GOT3 (cell line): ENCODE data around the gene FKBP2.
"Not testable (repeated sequence)": the region's sequence is repeated elsewhere in the genome, so short reads cannot be mapped to it uniquely, and the experiment has no call there.

ENCODE experiments used
- DNase-seq: peaks from one replicate; lab custom pipeline; 2025; ENCODE audit warnings: mixed read lengths; lab: John Stamatoyannopoulos, UW

FKBP2 gene

GRCh38 chr11:64233913-64234586, 6.8 kb upstream of the FKBP2 start, which contains the start of gene VEGFB:
VEGFB (plus strand) TSS chr11:64234584; CDS start chr11:64234834, 250 bp downstream.
- no peak for DNase-seq

- DNase-seq: no peak
These were observed 6.1 kb upstream of the FKBP2 start for GRCh38 chr11:64234647-64235379.

GRCh38 chr11:64235437-64236161, 5.3 kb upstream of the FKBP2 start:
- no peak for DNase-seq

- no peak for DNase-seq
These were observed 3.4 kb upstream of the FKBP2 start for GRCh38 chr11:64237484-64237951.

- no peak for DNase-seq
These were observed 2.8 kb upstream of the FKBP2 start for GRCh38 chr11:64238076-64238475.

- no peak for DNase-seq
These were observed 1.9 kb upstream of the FKBP2 start for GRCh38 chr11:64238999-64239398.

- DNase-seq: no peak
These were observed 1.0 kb upstream of the FKBP2 start for GRCh38 chr11:64239662-64240434.

GRCh38 chr11:64241241-64241490, 271 bp downstream of the FKBP2 start:
- peak; percentile 99 for DNase-seq

GRCh38 chr11:64241491-64242374, 838 bp downstream of the FKBP2 start:
- no peak for DNase-seq

GRCh38 chr11:64243236-64243854, 2.5 kb downstream of the FKBP2 start:
- no peak for DNase-seq

GRCh38 chr11:64244107-64244506, 3.2 kb downstream of the FKBP2 start:
- DNase-seq: no peak

GRCh38 chr11:64244966-64245365, 4.1 kb downstream of the FKBP2 start:
- DNase-seq: no peak

- no peak for DNase-seq
These were observed 4.5 kb downstream of the FKBP2 start for GRCh38 chr11:64245401-64245796.

- DNase-seq: no peak
These were observed 5.1 kb downstream of the FKBP2 start for GRCh38 chr11:64245797-64246620.

- not testable (repeated sequence) for DNase-seq
These were observed 5.7 kb downstream of the FKBP2 start for GRCh38 chr11:64246621-64246870.

- DNase-seq: peak; percentile 57
These were observed 6.2 kb downstream of the FKBP2 start, which contains the start of gene PPP1R14B for GRCh38 chr11:64246871-64247728. PPP1R14B (minus strand) TSS chr11:64246943; CDS start chr11:64246673, 270 bp downstream.

GRCh38 chr11:64247729-64248531, 7.0 kb downstream of the FKBP2 start:
- no peak for DNase-seq

- no peak for DNase-seq
These were observed 7.7 kb downstream of the FKBP2 start for GRCh38 chr11:64248578-64248977.
